Measurements from ENCODE around the gene SERAC1. TPM values are rescaled to one million over a fixed set of nuclear protein-coding genes. Genes with fewer than 3 reads are reported as not detected.

The SERAC1 gene
- total RNA-seq, 6 experiments from 2014 or later: 3.0 to 5.1 (median 4.4) TPM

DNA sequence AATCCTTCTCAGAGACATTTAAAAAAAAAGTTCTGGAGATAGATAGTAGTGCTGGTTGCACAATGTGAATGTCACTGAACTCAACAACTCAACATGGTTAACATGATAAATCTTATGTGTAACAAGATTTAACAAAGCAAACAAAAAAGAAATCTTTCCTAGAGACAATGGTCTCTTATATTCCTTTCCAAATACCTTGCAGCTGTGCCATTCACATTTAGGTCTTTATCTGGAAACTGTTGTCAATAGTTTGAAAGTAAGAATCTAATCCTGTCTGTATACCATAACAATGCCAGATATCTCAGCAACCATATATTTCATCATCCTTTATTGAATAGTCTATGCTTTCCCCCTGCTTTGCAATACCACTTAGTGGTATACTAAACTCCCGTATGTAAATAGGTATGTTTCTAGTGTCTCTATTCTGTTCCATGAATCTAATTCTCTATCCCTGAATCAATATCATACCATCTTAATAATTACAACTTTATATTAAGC is 2.1 kb downstream of the SERAC1 start:
- no peaks in the 10 kb centered on the region for H3K36me3 ChIP-seq
- intact Hi-C loops (cut with DNase I): no loop called here
- no peak overlapping the region for H3K4me3 ChIP-seq
- TF ChIP-seq, protein P1, sequence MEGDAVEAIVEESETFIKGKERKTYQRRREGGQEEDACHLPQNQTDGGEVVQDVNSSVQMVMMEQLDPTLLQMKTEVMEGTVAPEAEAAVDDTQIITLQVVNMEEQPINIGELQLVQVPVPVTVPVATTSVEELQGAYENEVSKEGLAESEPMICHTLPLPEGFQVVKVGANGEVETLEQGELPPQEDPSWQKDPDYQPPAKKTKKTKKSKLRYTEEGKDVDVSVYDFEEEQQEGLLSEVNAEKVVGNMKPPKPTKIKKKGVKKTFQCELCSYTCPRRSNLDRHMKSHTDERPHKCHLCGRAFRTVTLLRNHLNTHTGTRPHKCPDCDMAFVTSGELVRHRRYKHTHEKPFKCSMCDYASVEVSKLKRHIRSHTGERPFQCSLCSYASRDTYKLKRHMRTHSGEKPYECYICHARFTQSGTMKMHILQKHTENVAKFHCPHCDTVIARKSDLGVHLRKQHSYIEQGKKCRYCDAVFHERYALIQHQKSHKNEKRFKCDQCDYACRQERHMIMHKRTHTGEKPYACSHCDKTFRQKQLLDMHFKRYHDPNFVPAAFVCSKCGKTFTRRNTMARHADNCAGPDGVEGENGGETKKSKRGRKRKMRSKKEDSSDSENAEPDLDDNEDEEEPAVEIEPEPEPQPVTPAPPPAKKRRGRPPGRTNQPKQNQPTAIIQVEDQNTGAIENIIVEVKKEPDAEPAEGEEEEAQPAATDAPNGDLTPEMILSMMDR (IDR thresholded peaks at IDR 0.05): no peak
- TF ChIP-seq POLR2A (IDR thresholded peaks at IDR 0.05): no peak
- WGBS (ENCODE audit: insufficient coverage, low coverage, low lambda C conversion rate, missing lambda C conversion rate): 89% methylated on average over 1 of the region's 1 CpG
- H3K27ac ChIP-seq: no peak overlapping the region
- ATAC-seq (no peak), DNase-seq (no peak)
- no peaks in the 10 kb centered on the region for H3K27me3 ChIP-seq
- H3K9me3 ChIP-seq: no peaks in the 10 kb centered on the region
- peaks cover 0 to 4% (median 0%) of the 10 kb centered on the region in 4 donors for H3K4me1 ChIP-seq

GRCh38 chr6:158164579-158165170 is 3.4 kb downstream of the SERAC1 start:
- Histone ChIP-seq H3K27me3 (no peaks in the 10 kb centered on the region), H3K9me3 (no peaks in the 10 kb centered on the region), H3K27ac (no peak overlapping the region), H3K36me3 (no peaks in the 10 kb centered on the region), H3K4me1 (peaks cover 0 to 4% (median 0%) of the 10 kb centered on the region in 4 donors), H3K4me3 (no peak overlapping the region)
- DNase-seq (no peak), ATAC-seq (no peak)
- 93% methylated on average over 3 of the region's 3 CpGs for WGBS (ENCODE audit: insufficient coverage, low coverage, low lambda C conversion rate, missing lambda C conversion rate)
- TF ChIP-seq, protein P1 (IDR thresholded peaks at IDR 0.05): no peak
- no peak for TF ChIP-seq POLR2A (IDR thresholded peaks at IDR 0.05)
- intact Hi-C loops (cut with DNase I): no loop called here

GRCh38 chr6:158161566-158162254 is 6.4 kb downstream of the SERAC1 start:
- intact Hi-C loops (cut with DNase I): no loop called here
- no peaks in the 10 kb centered on the region for H3K27me3 ChIP-seq
- no peaks in the 10 kb centered on the region for H3K4me1 ChIP-seq
- H3K36me3 ChIP-seq: no peaks in the 10 kb centered on the region
- TF ChIP-seq POLR2A (IDR thresholded peaks at IDR 0.05): no peak
- TF ChIP-seq, protein P1 (IDR thresholded peaks at IDR 0.05): no peak
- no peak overlapping the region for H3K4me3 ChIP-seq
- ATAC-seq (peak in 2 of 4 donors; percentile 44 to 48), DNase-seq (no peak)
- WGBS (ENCODE audit: insufficient coverage, low coverage, low lambda C conversion rate, missing lambda C conversion rate): 72% methylated on average over 5 of the region's 5 CpGs
- H3K9me3 ChIP-seq: no peaks in the 10 kb centered on the region
- H3K27ac ChIP-seq: no peak overlapping the region

DNA sequence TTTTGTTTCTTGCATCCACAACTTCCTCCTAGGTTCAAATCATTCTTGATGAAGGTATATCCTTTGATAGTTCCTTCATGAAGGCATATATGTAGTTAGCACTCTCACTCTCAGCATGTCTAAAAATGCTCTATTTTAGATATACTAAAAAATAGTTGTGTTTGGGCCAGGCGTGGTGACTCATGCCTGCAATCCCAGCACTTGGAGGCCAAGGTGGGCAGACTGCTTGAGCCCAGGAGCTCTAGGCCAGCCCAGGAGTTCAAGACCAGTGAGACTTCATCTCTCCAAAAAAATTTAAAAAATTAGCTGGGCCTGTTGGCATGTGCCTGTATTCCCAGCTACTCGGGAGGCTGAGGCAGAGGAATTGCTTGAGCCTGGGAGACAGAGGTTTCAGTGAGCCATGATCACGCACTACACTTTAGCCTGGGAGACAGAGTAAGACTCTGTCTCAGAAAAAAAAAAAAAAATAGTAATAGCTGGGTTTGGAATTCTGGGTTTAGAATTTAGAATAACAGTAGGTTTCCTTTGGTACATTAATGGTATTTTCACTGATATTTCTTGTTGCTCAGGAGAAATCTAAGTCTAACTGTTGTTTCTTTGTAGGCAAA is 7.0 kb downstream of the SERAC1 start:
- H3K27ac ChIP-seq: no peak overlapping the region
- TF ChIP-seq, protein P1 (IDR thresholded peaks at IDR 0.05): no peak
- no peak for TF ChIP-seq POLR2A (IDR thresholded peaks at IDR 0.05)
- DNase-seq: no peak
- intact Hi-C loops (cut with DNase I): no loop called here
- no peaks in the 10 kb centered on the region for H3K9me3 ChIP-seq
- H3K4me3 ChIP-seq: no peak overlapping the region
- WGBS (ENCODE audit: insufficient coverage, low coverage, low lambda C conversion rate, missing lambda C conversion rate): 97% methylated on average over 3 of the region's 3 CpGs
- H3K36me3 ChIP-seq: no peaks in the 10 kb centered on the region
- no peaks in the 10 kb centered on the region for H3K27me3 ChIP-seq
- H3K4me1 ChIP-seq: no peaks in the 10 kb centered on the region
- no peak for ATAC-seq
